ENCODE results near the gene PRKAR1B. TPM values are rescaled to one million over a fixed set of nuclear protein-coding genes. Genes with fewer than 3 reads are reported as not detected.

Gene PRKAR1B
- polyA plus RNA-seq, 1 of the 3 experiments (the other 2 are of a cell fraction) = 63.7 TPM

DNA sequence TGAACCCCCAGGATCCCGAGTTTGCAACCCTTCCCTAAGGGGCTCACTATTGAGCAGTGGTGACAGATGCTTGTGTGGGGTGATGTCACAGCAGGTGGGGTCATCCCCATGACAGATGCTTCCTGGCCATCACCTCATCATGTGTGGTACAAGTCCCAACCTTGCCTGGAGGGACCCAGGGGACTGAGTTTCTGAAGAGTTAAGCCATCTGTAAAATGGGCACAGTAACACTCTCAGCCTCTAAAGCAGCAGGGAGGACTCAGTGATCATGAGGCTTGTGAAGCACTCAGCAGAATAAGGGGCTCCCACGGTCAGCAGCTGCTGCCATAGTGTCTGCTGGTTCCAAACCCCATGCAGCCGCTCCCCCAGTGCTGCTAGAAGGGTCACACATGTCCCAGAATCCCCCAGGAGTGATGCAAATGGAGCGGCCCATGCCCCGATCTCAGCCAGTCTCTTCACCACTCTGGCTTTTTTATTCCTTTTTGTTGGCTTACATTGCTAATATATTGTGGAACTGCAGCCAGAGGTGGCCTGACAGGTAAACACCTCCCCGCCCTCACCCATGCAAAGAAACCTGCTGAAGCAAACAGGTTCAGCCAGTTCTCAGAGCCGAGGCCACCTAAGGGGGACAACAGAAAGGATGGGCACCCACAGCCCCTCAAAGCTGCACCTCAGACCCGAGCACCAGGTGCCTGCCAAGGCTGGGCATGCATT lies 105.4 kb downstream of the PRKAR1B start:
- no peaks in the 10 kb centered on the region for H3K9me2 ChIP-seq
- no peaks in the 10 kb centered on the region for H4K20me1 ChIP-seq (ENCODE audit: insufficient read depth)
- TF ChIP-seq, protein P1, sequence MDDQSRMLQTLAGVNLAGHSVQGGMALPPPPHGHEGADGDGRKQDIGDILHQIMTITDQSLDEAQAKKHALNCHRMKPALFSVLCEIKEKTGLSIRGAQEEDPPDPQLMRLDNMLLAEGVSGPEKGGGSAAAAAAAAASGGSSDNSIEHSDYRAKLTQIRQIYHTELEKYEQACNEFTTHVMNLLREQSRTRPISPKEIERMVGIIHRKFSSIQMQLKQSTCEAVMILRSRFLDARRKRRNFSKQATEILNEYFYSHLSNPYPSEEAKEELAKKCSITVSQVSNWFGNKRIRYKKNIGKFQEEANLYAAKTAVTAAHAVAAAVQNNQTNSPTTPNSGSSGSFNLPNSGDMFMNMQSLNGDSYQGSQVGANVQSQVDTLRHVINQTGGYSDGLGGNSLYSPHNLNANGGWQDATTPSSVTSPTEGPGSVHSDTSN (IDR thresholded peaks at IDR 0.05) = no peak
- TF ChIP-seq, protein P2, sequence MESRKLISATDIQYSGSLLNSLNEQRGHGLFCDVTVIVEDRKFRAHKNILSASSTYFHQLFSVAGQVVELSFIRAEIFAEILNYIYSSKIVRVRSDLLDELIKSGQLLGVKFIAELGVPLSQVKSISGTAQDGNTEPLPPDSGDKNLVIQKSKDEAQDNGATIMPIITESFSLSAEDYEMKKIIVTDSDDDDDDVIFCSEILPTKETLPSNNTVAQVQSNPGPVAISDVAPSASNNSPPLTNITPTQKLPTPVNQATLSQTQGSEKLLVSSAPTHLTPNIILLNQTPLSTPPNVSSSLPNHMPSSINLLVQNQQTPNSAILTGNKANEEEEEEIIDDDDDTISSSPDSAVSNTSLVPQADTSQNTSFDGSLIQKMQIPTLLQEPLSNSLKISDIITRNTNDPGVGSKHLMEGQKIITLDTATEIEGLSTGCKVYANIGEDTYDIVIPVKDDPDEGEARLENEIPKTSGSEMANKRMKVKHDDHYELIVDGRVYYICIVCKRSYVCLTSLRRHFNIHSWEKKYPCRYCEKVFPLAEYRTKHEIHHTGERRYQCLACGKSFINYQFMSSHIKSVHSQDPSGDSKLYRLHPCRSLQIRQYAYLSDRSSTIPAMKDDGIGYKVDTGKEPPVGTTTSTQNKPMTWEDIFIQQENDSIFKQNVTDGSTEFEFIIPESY (IDR thresholded peaks at IDR 0.05; ENCODE audit: borderline replicate concordance, low read depth) = no peak
- TF ChIP-seq TAF1 (IDR thresholded peaks at IDR 0.05; ENCODE audit: borderline replicate concordance, low read depth, low read length) = no peak
- TF ChIP-seq CHD2 (IDR thresholded peaks at IDR 0.05; ENCODE audit: low read length, partially characterized antibody) = no peak
- no peak for TF ChIP-seq FOXM1 (IDR thresholded peaks at IDR 0.05; ENCODE audit: low read depth)
- TF ChIP-seq, protein P3, sequence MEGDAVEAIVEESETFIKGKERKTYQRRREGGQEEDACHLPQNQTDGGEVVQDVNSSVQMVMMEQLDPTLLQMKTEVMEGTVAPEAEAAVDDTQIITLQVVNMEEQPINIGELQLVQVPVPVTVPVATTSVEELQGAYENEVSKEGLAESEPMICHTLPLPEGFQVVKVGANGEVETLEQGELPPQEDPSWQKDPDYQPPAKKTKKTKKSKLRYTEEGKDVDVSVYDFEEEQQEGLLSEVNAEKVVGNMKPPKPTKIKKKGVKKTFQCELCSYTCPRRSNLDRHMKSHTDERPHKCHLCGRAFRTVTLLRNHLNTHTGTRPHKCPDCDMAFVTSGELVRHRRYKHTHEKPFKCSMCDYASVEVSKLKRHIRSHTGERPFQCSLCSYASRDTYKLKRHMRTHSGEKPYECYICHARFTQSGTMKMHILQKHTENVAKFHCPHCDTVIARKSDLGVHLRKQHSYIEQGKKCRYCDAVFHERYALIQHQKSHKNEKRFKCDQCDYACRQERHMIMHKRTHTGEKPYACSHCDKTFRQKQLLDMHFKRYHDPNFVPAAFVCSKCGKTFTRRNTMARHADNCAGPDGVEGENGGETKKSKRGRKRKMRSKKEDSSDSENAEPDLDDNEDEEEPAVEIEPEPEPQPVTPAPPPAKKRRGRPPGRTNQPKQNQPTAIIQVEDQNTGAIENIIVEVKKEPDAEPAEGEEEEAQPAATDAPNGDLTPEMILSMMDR (IDR thresholded peaks at IDR 0.05) = no peak
- no peak for TF ChIP-seq TEAD4 (IDR thresholded peaks at IDR 0.05; ENCODE audit: borderline replicate concordance, insufficient read depth)
- no peak for TF ChIP-seq JUND (IDR thresholded peaks at IDR 0.05)
- TF ChIP-seq EP300 (IDR thresholded peaks at IDR 0.05; ENCODE audit: borderline replicate concordance in 1 of 2, low read depth in 1 of 2, low read length in 1 of 2) = no peak
- TF ChIP-seq, protein P4, sequence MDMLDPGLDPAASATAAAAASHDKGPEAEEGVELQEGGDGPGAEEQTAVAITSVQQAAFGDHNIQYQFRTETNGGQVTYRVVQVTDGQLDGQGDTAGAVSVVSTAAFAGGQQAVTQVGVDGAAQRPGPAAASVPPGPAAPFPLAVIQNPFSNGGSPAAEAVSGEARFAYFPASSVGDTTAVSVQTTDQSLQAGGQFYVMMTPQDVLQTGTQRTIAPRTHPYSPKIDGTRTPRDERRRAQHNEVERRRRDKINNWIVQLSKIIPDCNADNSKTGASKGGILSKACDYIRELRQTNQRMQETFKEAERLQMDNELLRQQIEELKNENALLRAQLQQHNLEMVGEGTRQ (IDR thresholded peaks at IDR 0.05; ENCODE audit: borderline replicate concordance, low read depth, low read length) = no peak
- no peak for TF ChIP-seq MEF2A (IDR thresholded peaks at IDR 0.05; ENCODE audit: borderline replicate concordance, low read depth)
- no peak for TF ChIP-seq RCOR1 (IDR thresholded peaks at IDR 0.05; ENCODE audit: low read length)
- TF ChIP-seq, protein P5, sequence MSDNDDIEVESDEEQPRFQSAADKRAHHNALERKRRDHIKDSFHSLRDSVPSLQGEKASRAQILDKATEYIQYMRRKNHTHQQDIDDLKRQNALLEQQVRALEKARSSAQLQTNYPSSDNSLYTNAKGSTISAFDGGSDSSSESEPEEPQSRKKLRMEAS (IDR thresholded peaks at IDR 0.05; ENCODE audit: low read depth) = no peak
- TF ChIP-seq EZH2phosphoT487 (IDR thresholded peaks at IDR 0.05; ENCODE audit: borderline replicate concordance, low read depth) = no peak
- TF ChIP-seq GABPA (IDR thresholded peaks at IDR 0.05; ENCODE audit: low read depth) = no peak
- TF ChIP-seq YY1 (IDR thresholded peaks at IDR 0.05; ENCODE audit: low read depth) = no peak
- TF ChIP-seq RAD21 (IDR thresholded peaks at IDR 0.05; ENCODE audit: low read length) = no peak
- no peak for TF ChIP-seq RFX5 (IDR thresholded peaks at IDR 0.05; ENCODE audit: low read length)
- TF ChIP-seq, protein P6, sequence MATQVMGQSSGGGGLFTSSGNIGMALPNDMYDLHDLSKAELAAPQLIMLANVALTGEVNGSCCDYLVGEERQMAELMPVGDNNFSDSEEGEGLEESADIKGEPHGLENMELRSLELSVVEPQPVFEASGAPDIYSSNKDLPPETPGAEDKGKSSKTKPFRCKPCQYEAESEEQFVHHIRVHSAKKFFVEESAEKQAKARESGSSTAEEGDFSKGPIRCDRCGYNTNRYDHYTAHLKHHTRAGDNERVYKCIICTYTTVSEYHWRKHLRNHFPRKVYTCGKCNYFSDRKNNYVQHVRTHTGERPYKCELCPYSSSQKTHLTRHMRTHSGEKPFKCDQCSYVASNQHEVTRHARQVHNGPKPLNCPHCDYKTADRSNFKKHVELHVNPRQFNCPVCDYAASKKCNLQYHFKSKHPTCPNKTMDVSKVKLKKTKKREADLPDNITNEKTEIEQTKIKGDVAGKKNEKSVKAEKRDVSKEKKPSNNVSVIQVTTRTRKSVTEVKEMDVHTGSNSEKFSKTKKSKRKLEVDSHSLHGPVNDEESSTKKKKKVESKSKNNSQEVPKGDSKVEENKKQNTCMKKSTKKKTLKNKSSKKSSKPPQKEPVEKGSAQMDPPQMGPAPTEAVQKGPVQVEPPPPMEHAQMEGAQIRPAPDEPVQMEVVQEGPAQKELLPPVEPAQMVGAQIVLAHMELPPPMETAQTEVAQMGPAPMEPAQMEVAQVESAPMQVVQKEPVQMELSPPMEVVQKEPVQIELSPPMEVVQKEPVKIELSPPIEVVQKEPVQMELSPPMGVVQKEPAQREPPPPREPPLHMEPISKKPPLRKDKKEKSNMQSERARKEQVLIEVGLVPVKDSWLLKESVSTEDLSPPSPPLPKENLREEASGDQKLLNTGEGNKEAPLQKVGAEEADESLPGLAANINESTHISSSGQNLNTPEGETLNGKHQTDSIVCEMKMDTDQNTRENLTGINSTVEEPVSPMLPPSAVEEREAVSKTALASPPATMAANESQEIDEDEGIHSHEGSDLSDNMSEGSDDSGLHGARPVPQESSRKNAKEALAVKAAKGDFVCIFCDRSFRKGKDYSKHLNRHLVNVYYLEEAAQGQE (IDR thresholded peaks at IDR 0.05; ENCODE audit: low read depth, low read length) = no peak
- TF ChIP-seq FOXJ3 (CRISPR knock-in tag; IDR thresholded peaks at IDR 0.05) = no peak
- WGBS (ENCODE audit: low lambda C conversion rate) = 89% methylated on average over 8 of the region's 8 CpGs
- POLR2A ChIA-PET = no interaction called here
- H3K27ac ChIP-seq (ENCODE audit: low read depth in 2 of 2, low read length in 1 of 2) = no peak overlapping the region
- peaks cover 12% of the 10 kb centered on the region; the same call in 1 of the 2 replicates for H3K9me3 ChIP-seq
- H3K4me3 ChIP-seq (ENCODE audit: low read depth in 2 of 2, low read length in 1 of 2) = no peak overlapping the region; a peak in 1 of 4 replicates
- H3F3A ChIP-seq (replicated peaks; ENCODE audit: insufficient read depth) = peaks cover 7% of the 10 kb centered on the region
- no peaks in the 10 kb centered on the region for H3K4me1 ChIP-seq (ENCODE audit: control insufficient read depth in 1 of 2, insufficient read depth in 2 of 2, low read depth in 1 of 2, low read length in 1 of 2)
- H2AFZ ChIP-seq (ENCODE audit: low read depth) = no peak overlapping the region
- H3K9ac ChIP-seq = no peak overlapping the region
- peaks cover 3% of the 10 kb centered on the region in 2 experiments for H3K36me3 ChIP-seq (replicated peaks in 1 of 2; ENCODE audit: control insufficient read depth in 1 of 2, insufficient read depth in 2 of 2, low read length in 1 of 2)
- no peak overlapping the region for H3K4me2 ChIP-seq
- no peaks in the 10 kb centered on the region for H3K79me2 ChIP-seq (ENCODE audit: insufficient read depth)
- H3K27me3 ChIP-seq (ENCODE audit: insufficient read depth) = no peaks in the 10 kb centered on the region
- CTCF ChIA-PET = no interaction called here
- DNase-seq = no peak
